ENCODE measurements around the gene INTS15. TPM values are rescaled to one million over a fixed set of nuclear protein-coding genes. Genes with fewer than 3 reads are reported as not detected.

Gene INTS15
- 10.4 TPM for total RNA-seq

- peaks cover 15 to 16% (median 15%) of the 10 kb centered on the region in 3 donors for H3K4me1 ChIP-seq (ENCODE audit: control insufficient read depth in 3 of 3, insufficient read depth in 3 of 3, low read length in 3 of 3)
- H3K9ac ChIP-seq (ENCODE audit: low read depth in 1 of 3, low read length in 3 of 3): peak within 1 kb of the TSS; percentile 72 to 91 (median 87)
- peaks cover 24 to 47% (median 40%) of the 10 kb centered on the region in 3 donors for H3K36me3 ChIP-seq (ENCODE audit: control insufficient read depth in 3 of 3, insufficient read depth in 3 of 3, low read length in 3 of 3)
- H3K9me3 ChIP-seq (ENCODE audit: control insufficient read depth in 3 of 3, low read length in 3 of 3): no peaks in the 10 kb centered on the region
- no peaks in the 10 kb centered on the region for H3K27me3 ChIP-seq (ENCODE audit: control insufficient read depth in 3 of 3, insufficient read depth in 3 of 3, low read length in 3 of 3)
- H3K4me3 ChIP-seq (ENCODE audit: low read length in 3 of 3): peak within 1 kb of the TSS; percentile 87 to 96 (median 92)
- peak within 1 kb of the TSS; percentile 54 for H3K27ac ChIP-seq (ENCODE audit: low read depth, low read length)
These were observed at the start of gene INTS15 for GRCh38 chr7:6589829-6590644. TSS of gene INTS15 (plus strand) at chr7:6590021. CDS start at chr7:6590284, 263 bp downstream.

GRCh38 chr7:6542368-6542767 lies 47.5 kb upstream of the INTS15 start:
- no peaks in the 10 kb centered on the region for H3K4me1 ChIP-seq (ENCODE audit: control insufficient read depth in 3 of 3, insufficient read depth in 3 of 3, low read length in 3 of 3)
- H3K36me3 ChIP-seq (ENCODE audit: control insufficient read depth in 3 of 3, insufficient read depth in 3 of 3, low read length in 3 of 3): no peaks in the 10 kb centered on the region
- no peak overlapping the region for H3K9ac ChIP-seq (ENCODE audit: low read depth in 1 of 3, low read length in 3 of 3)
- no peak overlapping the region for H3K4me3 ChIP-seq (ENCODE audit: low read length in 3 of 3)
- no peaks in the 10 kb centered on the region for H3K9me3 ChIP-seq (ENCODE audit: control insufficient read depth in 3 of 3, low read length in 3 of 3)
- peaks cover 10 to 24% (median 20%) of the 10 kb centered on the region in 3 donors for H3K27me3 ChIP-seq (ENCODE audit: control insufficient read depth in 3 of 3, insufficient read depth in 3 of 3, low read length in 3 of 3)
- no peak overlapping the region for H3K27ac ChIP-seq (ENCODE audit: low read depth, low read length)

DNA sequence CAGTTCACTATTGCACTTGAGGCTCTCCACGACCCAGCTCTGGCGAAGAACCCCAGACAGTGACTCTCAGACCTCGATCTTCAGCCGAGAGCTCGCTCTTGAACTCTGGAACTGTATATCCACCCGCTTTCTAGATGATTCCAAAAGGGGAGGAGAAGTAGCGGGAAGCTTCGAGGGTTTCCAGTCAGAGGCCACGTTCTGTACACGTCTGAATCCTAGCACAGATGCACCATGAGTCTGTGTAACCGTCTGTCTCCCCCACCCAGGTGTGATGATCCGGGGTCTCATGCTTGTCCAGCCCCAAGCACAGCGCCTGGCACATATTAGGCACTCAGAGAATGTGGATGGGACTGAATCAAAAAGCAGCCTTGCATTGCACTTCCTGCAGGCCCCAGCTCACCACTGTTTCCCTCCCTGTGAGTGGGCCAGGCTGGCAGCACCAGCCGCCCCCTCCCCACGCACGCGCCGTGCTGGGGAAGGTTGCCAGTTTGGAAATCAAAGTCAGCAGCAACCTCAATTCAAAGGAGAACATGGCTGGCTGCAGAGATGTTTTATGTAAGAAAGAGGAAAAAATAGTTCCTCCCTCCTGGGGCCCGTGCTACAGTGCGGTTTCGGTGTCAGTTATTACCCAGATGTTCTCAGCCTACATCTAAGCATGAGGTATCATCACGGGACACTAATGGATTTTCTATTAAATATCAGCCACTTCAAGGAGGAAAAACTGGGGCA lies 44.3 kb upstream of the INTS15 start:
- H3K9me3 ChIP-seq (ENCODE audit: control insufficient read depth in 3 of 3, low read length in 3 of 3): no peaks in the 10 kb centered on the region

DNA sequence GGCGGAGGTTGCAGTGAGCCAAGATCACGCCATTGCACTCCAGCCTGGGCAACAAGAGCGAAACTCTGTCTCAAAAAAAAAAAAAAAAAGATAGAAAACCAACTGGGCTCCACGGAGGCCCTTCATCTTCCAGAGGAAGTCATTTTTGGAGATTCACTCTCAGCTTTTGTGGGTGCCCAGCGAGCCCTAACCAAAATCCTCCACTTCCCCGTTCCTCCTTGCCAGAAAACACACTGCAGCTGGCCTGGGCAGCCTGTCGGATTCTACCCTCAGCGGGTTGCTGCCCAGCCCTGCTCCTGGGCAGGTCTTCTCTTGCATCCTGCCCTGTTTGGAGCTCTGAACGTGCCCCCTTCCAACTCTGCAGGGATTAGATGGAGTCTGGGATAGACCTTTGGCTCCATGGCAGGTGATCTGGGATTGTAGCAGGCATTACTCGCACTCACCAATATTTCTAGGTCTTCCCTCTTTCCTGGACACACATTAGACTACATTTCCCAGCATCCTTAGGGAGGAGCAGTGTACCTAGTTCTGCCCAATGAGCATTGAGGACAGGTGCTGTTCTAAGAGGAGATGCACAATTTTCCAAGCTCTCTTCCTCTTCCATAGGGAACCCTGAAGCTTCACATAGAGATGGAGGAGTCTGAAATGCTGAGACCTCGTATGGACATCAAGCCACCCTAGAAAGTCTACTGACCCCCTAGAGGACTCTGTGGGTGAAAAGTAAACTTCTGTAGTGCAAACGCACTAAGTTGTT lies 43.1 kb upstream of the INTS15 start:
- Histone ChIP-seq H3K9ac (ENCODE audit: low read depth in 1 of 3, low read length in 3 of 3) (no peak overlapping the region), H3K36me3 (ENCODE audit: control insufficient read depth in 3 of 3, insufficient read depth in 3 of 3, low read length in 3 of 3) (no peaks in the 10 kb centered on the region), H3K9me3 (ENCODE audit: control insufficient read depth in 3 of 3, low read length in 3 of 3) (no peaks in the 10 kb centered on the region), H3K4me1 (ENCODE audit: control insufficient read depth in 3 of 3, insufficient read depth in 3 of 3, low read length in 3 of 3) (no peaks in the 10 kb centered on the region), H3K27me3 (ENCODE audit: control insufficient read depth in 3 of 3, insufficient read depth in 3 of 3, low read length in 3 of 3) (peaks cover 0 to 6% (median 5%) of the 10 kb centered on the region in 3 donors), H3K4me3 (ENCODE audit: low read length in 3 of 3) (no peak overlapping the region), H3K27ac (ENCODE audit: low read depth, low read length) (no peak overlapping the region)

More for the DNA sequence above, 44.3 kb upstream of the INTS15 start:
- H3K4me1 ChIP-seq (ENCODE audit: control insufficient read depth in 3 of 3, insufficient read depth in 3 of 3, low read length in 3 of 3): no peaks in the 10 kb centered on the region
- no peak overlapping the region for H3K4me3 ChIP-seq (ENCODE audit: low read length in 3 of 3)
- peaks cover 0 to 6% (median 5%) of the 10 kb centered on the region in 3 donors for H3K27me3 ChIP-seq (ENCODE audit: control insufficient read depth in 3 of 3, insufficient read depth in 3 of 3, low read length in 3 of 3)
- no peaks in the 10 kb centered on the region for H3K36me3 ChIP-seq (ENCODE audit: control insufficient read depth in 3 of 3, insufficient read depth in 3 of 3, low read length in 3 of 3)
- no peak overlapping the region for H3K27ac ChIP-seq (ENCODE audit: low read depth, low read length)
- H3K9ac ChIP-seq (ENCODE audit: low read depth in 1 of 3, low read length in 3 of 3): no peak overlapping the region

DNA sequence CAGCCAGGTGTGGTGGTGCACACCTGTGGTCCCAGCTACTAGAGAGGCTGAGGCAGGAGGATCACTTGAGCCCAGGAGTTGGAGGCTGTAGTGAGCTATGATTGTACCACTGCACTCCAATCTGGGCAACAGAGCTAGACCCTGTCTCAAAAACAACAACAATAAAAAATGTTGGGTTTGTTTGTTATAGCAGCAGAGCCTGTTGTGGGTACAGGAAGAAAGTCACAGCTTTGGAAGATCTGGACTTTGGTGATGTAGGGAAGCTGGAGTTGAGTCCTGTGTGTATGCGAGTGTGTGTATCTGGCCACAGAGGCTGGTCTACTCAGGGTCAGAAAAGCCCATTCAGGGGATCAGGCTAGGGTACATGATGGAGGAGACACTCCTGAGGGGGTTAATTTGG lies 42.4 kb upstream of the INTS15 start:
- H3K4me3 ChIP-seq (ENCODE audit: low read length in 3 of 3): no peak overlapping the region
- no peaks in the 10 kb centered on the region for H3K4me1 ChIP-seq (ENCODE audit: control insufficient read depth in 3 of 3, insufficient read depth in 3 of 3, low read length in 3 of 3)
- H3K27ac ChIP-seq (ENCODE audit: low read depth, low read length): no peak overlapping the region
- H3K9me3 ChIP-seq (ENCODE audit: control insufficient read depth in 3 of 3, low read length in 3 of 3): no peaks in the 10 kb centered on the region
- H3K9ac ChIP-seq (ENCODE audit: low read depth in 1 of 3, low read length in 3 of 3): no peak overlapping the region
- H3K27me3 ChIP-seq (ENCODE audit: control insufficient read depth in 3 of 3, insufficient read depth in 3 of 3, low read length in 3 of 3): peaks cover 0 to 6% (median 5%) of the 10 kb centered on the region in 3 donors
- H3K36me3 ChIP-seq (ENCODE audit: control insufficient read depth in 3 of 3, insufficient read depth in 3 of 3, low read length in 3 of 3): no peaks in the 10 kb centered on the region

GRCh38 chr7:6551016-6551511 lies 38.8 kb upstream of the INTS15 start, which contains the start of gene GRID2IP:
TSS of gene GRID2IP (minus strand) at chr7:6551461. CDS start at chr7:6551436, 25 bp downstream.
- H3K4me3 ChIP-seq (ENCODE audit: low read length in 3 of 3): no peak within 1 kb of the TSS
- H3K9ac ChIP-seq (ENCODE audit: low read depth in 1 of 3, low read length in 3 of 3): no peak within 1 kb of the TSS
- H3K27me3 ChIP-seq (ENCODE audit: control insufficient read depth in 3 of 3, insufficient read depth in 3 of 3, low read length in 3 of 3): peaks cover 0 to 4% (median 0%) of the 10 kb centered on the region in 3 donors
- no peaks in the 10 kb centered on the region for H3K36me3 ChIP-seq (ENCODE audit: control insufficient read depth in 3 of 3, insufficient read depth in 3 of 3, low read length in 3 of 3)
- no peaks in the 10 kb centered on the region for H3K9me3 ChIP-seq (ENCODE audit: control insufficient read depth in 3 of 3, low read length in 3 of 3)
- no peak within 1 kb of the TSS for H3K27ac ChIP-seq (ENCODE audit: low read depth, low read length)
- no peaks in the 10 kb centered on the region for H3K4me1 ChIP-seq (ENCODE audit: control insufficient read depth in 3 of 3, insufficient read depth in 3 of 3, low read length in 3 of 3)

GRCh38 chr7:6553448-6554044 lies 36.3 kb upstream of the INTS15 start:
- Histone ChIP-seq H3K27me3 (ENCODE audit: control insufficient read depth in 3 of 3, insufficient read depth in 3 of 3, low read length in 3 of 3) (peaks cover 0 to 4% (median 0%) of the 10 kb centered on the region in 3 donors), H3K9ac (ENCODE audit: low read depth in 1 of 3, low read length in 3 of 3) (no peak overlapping the region), H3K9me3 (ENCODE audit: control insufficient read depth in 3 of 3, low read length in 3 of 3) (no peaks in the 10 kb centered on the region), H3K4me1 (ENCODE audit: control insufficient read depth in 3 of 3, insufficient read depth in 3 of 3, low read length in 3 of 3) (no peaks in the 10 kb centered on the region), H3K4me3 (ENCODE audit: low read length in 3 of 3) (no peak overlapping the region), H3K36me3 (ENCODE audit: control insufficient read depth in 3 of 3, insufficient read depth in 3 of 3, low read length in 3 of 3) (no peaks in the 10 kb centered on the region), H3K27ac (ENCODE audit: low read depth, low read length) (no peak overlapping the region)

DNA sequence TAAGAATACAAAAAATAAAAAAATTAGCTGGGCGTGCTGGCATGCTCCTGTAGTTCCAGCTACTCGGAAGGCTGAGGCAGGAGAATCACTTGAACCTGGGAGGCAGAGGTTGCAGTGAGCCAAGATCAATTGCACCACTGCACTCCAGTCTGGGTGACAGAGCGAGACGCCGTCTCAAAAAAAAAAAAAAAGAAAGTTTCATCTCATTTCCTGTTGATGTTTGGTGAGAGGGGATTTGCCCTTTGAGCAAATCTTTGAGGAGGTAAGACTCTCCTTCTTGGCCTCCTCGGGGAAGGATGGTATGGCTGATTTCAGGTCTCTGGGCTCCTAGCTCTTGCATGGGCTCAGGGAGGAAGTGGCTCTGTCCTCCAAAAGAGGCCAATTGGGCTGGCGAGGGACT lies 35.0 kb upstream of the INTS15 start:
- Histone ChIP-seq H3K9ac (ENCODE audit: low read depth in 1 of 3, low read length in 3 of 3) (no peak overlapping the region), H3K27me3 (ENCODE audit: control insufficient read depth in 3 of 3, insufficient read depth in 3 of 3, low read length in 3 of 3) (peaks cover 0 to 5% (median 2%) of the 10 kb centered on the region in 3 donors), H3K4me1 (ENCODE audit: control insufficient read depth in 3 of 3, insufficient read depth in 3 of 3, low read length in 3 of 3) (no peaks in the 10 kb centered on the region), H3K27ac (ENCODE audit: low read depth, low read length) (no peak overlapping the region), H3K4me3 (ENCODE audit: low read length in 3 of 3) (no peak overlapping the region), H3K36me3 (ENCODE audit: control insufficient read depth in 3 of 3, insufficient read depth in 3 of 3, low read length in 3 of 3) (no peaks in the 10 kb centered on the region), H3K9me3 (ENCODE audit: control insufficient read depth in 3 of 3, low read length in 3 of 3) (no peaks in the 10 kb centered on the region)

DNA sequence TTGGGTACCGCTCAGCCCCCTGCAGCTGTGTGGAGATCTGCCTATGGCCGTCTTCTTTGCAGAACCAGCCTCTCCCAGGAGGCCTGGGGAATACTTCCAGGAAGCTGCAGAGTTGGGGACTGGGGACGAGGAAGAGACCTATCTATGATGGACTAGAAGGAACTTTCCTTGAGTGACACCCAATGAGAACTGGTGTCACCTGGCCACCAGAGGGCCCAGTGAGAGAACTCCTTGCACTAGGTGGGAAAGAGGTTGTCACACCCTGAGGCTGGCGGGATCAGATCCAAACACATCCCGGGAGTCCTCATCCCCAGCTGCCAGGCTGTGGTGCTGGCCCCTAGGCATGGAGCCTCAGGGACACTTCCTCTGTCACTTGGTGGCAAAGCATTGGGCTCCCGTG lies 33.6 kb upstream of the INTS15 start:
- no peaks in the 10 kb centered on the region for H3K4me1 ChIP-seq (ENCODE audit: control insufficient read depth in 3 of 3, insufficient read depth in 3 of 3, low read length in 3 of 3)
- H3K36me3 ChIP-seq (ENCODE audit: control insufficient read depth in 3 of 3, insufficient read depth in 3 of 3, low read length in 3 of 3): no peaks in the 10 kb centered on the region
- no peak overlapping the region for H3K4me3 ChIP-seq (ENCODE audit: low read length in 3 of 3)
- H3K9me3 ChIP-seq (ENCODE audit: control insufficient read depth in 3 of 3, low read length in 3 of 3): no peaks in the 10 kb centered on the region
- H3K9ac ChIP-seq (ENCODE audit: low read depth in 1 of 3, low read length in 3 of 3): no peak overlapping the region
- no peak overlapping the region for H3K27ac ChIP-seq (ENCODE audit: low read depth, low read length)
- peaks cover 0 to 7% (median 2%) of the 10 kb centered on the region in 3 donors for H3K27me3 ChIP-seq (ENCODE audit: control insufficient read depth in 3 of 3, insufficient read depth in 3 of 3, low read length in 3 of 3)

Measured in skeletal muscle tissue (tissue), 4 donors.